Colonic mucosa (tissue), 4 donors: Measurements from ENCODE around the gene ATAD3B. TPM values are rescaled to one million over a fixed set of nuclear protein-coding genes. Genes with fewer than 3 reads are reported as not detected.
"Not testable (repeated sequence)": the region's sequence is repeated elsewhere in the genome, so short reads cannot be mapped to it uniquely, and the experiment has no call there.

Experiments used
- DNase-seq: peaks from one replicate; pipeline ENCODE4 v3.0.0-alpha.2; 2020
- H3K27ac ChIP-seq: fragments of 200-600 bp; one replicate; pipeline ENCODE4 v1.8.0; 2021
- H3K27me3 ChIP-seq: fragments of 200-600 bp; one replicate; pipeline ENCODE4 v1.8.0; 2021
- H3K36me3 ChIP-seq: fragments of 200-600 bp; one replicate; pipeline ENCODE4 v1.8.0; 2021
- H3K4me1 ChIP-seq: fragments of 200-600 bp; one replicate; pipeline ENCODE4 v1.8.0; 2021; ENCODE audit warnings: mild to moderate bottlenecking
- H3K4me3 ChIP-seq: fragments of 200-600 bp; one replicate; pipeline ENCODE4 v1.8.0; 2021
- H3K9ac ChIP-seq, 2 donors: one replicate each; pipeline ENCODE4 v1.7.0; 2013; ENCODE audit warnings: control low read depth in 2 of 2, low read depth in 2 of 2, low read length in 2 of 2
- H3K9me3 ChIP-seq: fragments of 200-600 bp; one replicate; pipeline ENCODE4 v1.8.0; 2021
- CTCF ChIP-seq: fragments of 200-600 bp; IDR thresholded peaks from one replicate; pipeline ENCODE4 v1.8.0; 2022; ENCODE audit warnings: antibody characterized with exemption, mild to moderate bottlenecking
- intact Hi-C: fragments of 100-400 bp; cut with DNase I; formaldehyde crosslinking; loops from one replicate; pipeline ENCODE4 v1.14.1; 2022
- total RNA-seq, 2 donors: library from RNA; stranded (reverse); fragmentation: NEBNext Ultra II Directional in 1 of 2; extraction: Animal tissue kit (Norgen Biotek cat#: 25700) in 1 of 2; gene quantifications; one replicate each; pipeline ENCODE4 v1.2.1, GENCODE V29; 2021
- donor health status: healthy.
- donor health status: DM: no; HTN: no; CAD: no.
- donor health status: DM: no; HTN: no; CAD: no.

The ATAD3B gene
- total RNA-seq, 2 donors from 2014 or later: 16.6 to 62.9 TPM

- TF ChIP-seq CTCF: peak; percentile 86
- Histone ChIP-seq H3K9me3 (no peaks in the 10 kb centered on the region), H3K27ac (no peak overlapping the region), H3K27me3 (peaks cover 1% of the 10 kb centered on the region), H3K4me3 (no peak overlapping the region), H3K4me1 (peaks cover 16% of the 10 kb centered on the region), H3K36me3 (no peaks in the 10 kb centered on the region), H3K9ac (peak overlapping the region; percentile 19 to 26)
- intact Hi-C loops: no loop called here
- no peak for DNase-seq
Observed at GRCh38 chr1:1441002-1441888, 30.3 kb upstream of the ATAD3B start.

GRCh38 chr1:1442069-1442770, 29.3 kb upstream of the ATAD3B start:
- Histone ChIP-seq H3K27me3 (no peaks in the 10 kb centered on the region), H3K9ac (no peak overlapping the region), H3K4me1 (peaks cover 11% of the 10 kb centered on the region), H3K9me3 (no peaks in the 10 kb centered on the region), H3K27ac (no peak overlapping the region), H3K4me3 (no peak overlapping the region), H3K36me3 (no peaks in the 10 kb centered on the region)
- TF ChIP-seq CTCF: no peak
- intact Hi-C loops: no loop called here
- DNase-seq: no peak

GRCh38 chr1:1446631-1447030, 24.9 kb upstream of the ATAD3B start:
- H3K4me1 ChIP-seq, H3K9ac ChIP-seq, H3K27me3 ChIP-seq, intact Hi-C loops, H3K4me3 ChIP-seq, DNase-seq, H3K27ac ChIP-seq, H3K36me3 ChIP-seq, H3K9me3 ChIP-seq: not testable (repeated sequence)

- Histone ChIP-seq H3K9me3 (no peaks in the 10 kb centered on the region), H3K4me1 (no peaks in the 10 kb centered on the region), H3K36me3 (no peaks in the 10 kb centered on the region), H3K9ac (no peak within 1 kb of the TSS), H3K4me3 (no peak within 1 kb of the TSS), H3K27ac (no peak within 1 kb of the TSS), H3K27me3 (no peaks in the 10 kb centered on the region)
- intact Hi-C loops: no loop called here
- DNase-seq: no peak
- TF ChIP-seq CTCF: no peak
Observed at GRCh38 chr1:1449099-1449739, 22.3 kb upstream of the ATAD3B start, which contains the start of gene ATAD3C. TSS of gene ATAD3C (plus strand) at chr1:1449689. CDS start at chr1:1450684, 995 bp downstream.

GRCh38 chr1:1450616-1451015, 20.9 kb upstream of the ATAD3B start:
- H3K9me3 ChIP-seq, H3K27me3 ChIP-seq, H3K36me3 ChIP-seq, H3K9ac ChIP-seq, H3K27ac ChIP-seq, DNase-seq, H3K4me3 ChIP-seq, H3K4me1 ChIP-seq, intact Hi-C loops: not testable (repeated sequence)

- Histone ChIP-seq H3K27ac (no peak overlapping the region), H3K4me1 (no peaks in the 10 kb centered on the region), H3K4me3 (no peak overlapping the region), H3K36me3 (no peaks in the 10 kb centered on the region), H3K9ac (no peak overlapping the region), H3K27me3 (no peaks in the 10 kb centered on the region), H3K9me3 (no peaks in the 10 kb centered on the region)
- no peak for DNase-seq
- intact Hi-C loops: no loop called here
- no peak for TF ChIP-seq CTCF
Observed at GRCh38 chr1:1451696-1452364, 19.7 kb upstream of the ATAD3B start.

- DNase-seq, H3K4me3 ChIP-seq, H3K4me1 ChIP-seq, H3K27ac ChIP-seq, intact Hi-C loops, H3K36me3 ChIP-seq, H3K27me3 ChIP-seq, H3K9ac ChIP-seq, H3K9me3 ChIP-seq: not testable (repeated sequence)
Observed at GRCh38 chr1:1452365-1452739, 19.2 kb upstream of the ATAD3B start.
